Ishikawa (cell line): ENCODE measurements around the gene CLPTM1L.

Experiments used
- CEBPB ChIP-seq: IDR thresholded peaks from 2 replicates; pipeline ENCODE4 v1.6.1; 2012
- CREB1 ChIP-seq: IDR thresholded peaks from 2 replicates; pipeline ENCODE4 v1.6.1; 2012; ENCODE audit warnings: low read depth
- EGR1 ChIP-seq: IDR thresholded peaks from 2 replicates; pipeline ENCODE4 v1.6.1; 2012
- EP300 ChIP-seq: IDR thresholded peaks from 2 replicates; pipeline ENCODE4 v1.6.1; 2012; ENCODE audit warnings: borderline replicate concordance
- FOXM1 ChIP-seq: IDR thresholded peaks from 2 replicates; pipeline ENCODE4 v1.6.1; 2012; ENCODE audit warnings: low read depth, borderline replicate concordance
- MAX ChIP-seq: IDR thresholded peaks from 2 replicates; pipeline ENCODE4 v1.6.1; 2012
- NFIC ChIP-seq: IDR thresholded peaks from 2 replicates; pipeline ENCODE4 v1.6.1; 2012
- RAD21 ChIP-seq: IDR thresholded peaks from 2 replicates; pipeline ENCODE4 v1.6.1; 2012; ENCODE audit warnings: low read depth
- REST ChIP-seq: IDR thresholded peaks from 2 replicates; pipeline ENCODE4 v1.6.1; 2012; ENCODE audit warnings: low read depth, mild to moderate bottlenecking
- TAF1 ChIP-seq: IDR thresholded peaks from 2 replicates; pipeline ENCODE4 v1.6.1; 2012; ENCODE audit warnings: low read depth, mild to moderate bottlenecking
- TCF12 ChIP-seq: IDR thresholded peaks from 2 replicates; pipeline ENCODE4 v1.6.1; 2012; ENCODE audit warnings: low read depth
- TEAD4 ChIP-seq: IDR thresholded peaks from 2 replicates; pipeline ENCODE4 v1.6.1; 2012
- USF1 ChIP-seq: IDR thresholded peaks from 2 replicates; pipeline ENCODE4 v1.6.1; 2012
- YY1 ChIP-seq: IDR thresholded peaks from 2 replicates; pipeline ENCODE4 v1.6.1; 2012; ENCODE audit warnings: low read depth
- ZBTB7A ChIP-seq: IDR thresholded peaks from 2 replicates; pipeline ENCODE4 v1.6.1; 2012; ENCODE audit warnings: low read depth

Gene CLPTM1L

GRCh38 chr5:1381370-1382247, 36.7 kb upstream of the CLPTM1L start:
- TF ChIP-seq YY1, result no peak
- no peak for TF ChIP-seq REST
- no peak for TF ChIP-seq CEBPB
- TF ChIP-seq CREB1, result no peak
- no peak for TF ChIP-seq TEAD4
- no peak for TF ChIP-seq NFIC
- TF ChIP-seq ZBTB7A, result no peak
- TF ChIP-seq TCF12, result no peak
- no peak for TF ChIP-seq TAF1
- TF ChIP-seq EP300, result no peak
- TF ChIP-seq RAD21, result no peak
- TF ChIP-seq FOXM1, result no peak
- no peak for TF ChIP-seq MAX
- no peak for TF ChIP-seq USF1
- no peak for TF ChIP-seq EGR1

- no peak for TF ChIP-seq TCF12
- no peak for TF ChIP-seq EGR1
- TF ChIP-seq RAD21, result no peak
- TF ChIP-seq CREB1, result no peak
Measured at GRCh38 chr5:1380910-1381309, 36.0 kb upstream of the CLPTM1L start.

GRCh38 chr5:1380011-1380817, 35.3 kb upstream of the CLPTM1L start:
- TF ChIP-seq TCF12, result no peak
- TF ChIP-seq USF1, result no peak
- TF ChIP-seq TAF1, result no peak
- no peak for TF ChIP-seq REST
- TF ChIP-seq RAD21, result peak; percentile 30; the same call in 1 of the 2 replicates

GRCh38 chr5:1378866-1379659, 34.2 kb upstream of the CLPTM1L start:
- TF ChIP-seq MAX (no peak), REST (no peak), YY1 (no peak), RAD21 (no peak), NFIC (no peak), TAF1 (no peak), TEAD4 (no peak)
